ENCODE results near the gene CYP8B1. TPM values are rescaled to one million over a fixed set of nuclear protein-coding genes. Genes with fewer than 3 reads are reported as not detected.

CYP8B1 gene
- polyA plus RNA-seq, 3 donors = 0.01 TPM; not detected in 2

DNA sequence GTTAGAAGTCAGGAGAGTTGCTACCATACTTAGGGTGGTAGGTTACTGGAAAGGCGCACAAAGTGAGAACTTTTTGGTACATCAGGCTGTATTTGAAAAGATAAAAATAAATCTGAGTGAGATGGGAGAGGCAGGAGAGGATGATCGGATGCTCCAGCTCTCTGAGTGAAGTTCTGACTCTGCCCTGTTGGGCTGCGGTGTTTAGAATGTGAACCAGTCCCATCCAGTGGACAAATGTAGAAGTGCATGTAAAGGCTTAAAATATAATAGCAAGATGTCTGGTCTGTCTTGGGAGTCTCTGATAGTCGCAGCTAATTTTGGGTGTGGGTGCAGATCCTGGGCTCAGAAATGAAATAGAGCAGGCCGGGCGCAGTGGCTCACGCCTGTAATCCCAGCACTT lies 36.1 kb downstream of the CYP8B1 start:
- Mint-ChIP-seq H3K4me3 (no peak overlapping the region), H3K4me1 (peaks cover 13% of the 10 kb centered on the region), H3K27me3 (ENCODE audit: low read depth in 3 of 3) (peaks cover 0 to 4% (median 2%) of the 10 kb centered on the region in 3 donors), H3K9me3 (peaks cover 0 to 3% (median 0%) of the 10 kb centered on the region in 7 donors), H3K27ac (no peak overlapping the region), H3K36me3 (no peaks in the 10 kb centered on the region)
- no peak overlapping the region for H3K27ac ChIP-seq (ENCODE audit: low read depth in 1 of 2, low read length in 2 of 2)
- H3K27me3 ChIP-seq (ENCODE audit: control insufficient read depth in 2 of 2, insufficient read depth in 2 of 2, low read length in 2 of 2) = no peaks in the 10 kb centered on the region
- no peaks in the 10 kb centered on the region for H4K20me1 ChIP-seq (ENCODE audit: insufficient read depth, low read length)
- 69% methylated on average over 4 of the region's 7 CpGs for WGBS (ENCODE audit: insufficient coverage)
- H3K4me1 ChIP-seq (ENCODE audit: control insufficient read depth in 1 of 2, insufficient read depth in 2 of 2, low read length in 2 of 2) = no peaks in the 10 kb centered on the region
- DNase-seq = peak; percentile 35 to 47 (median 40)
- H3K79me2 ChIP-seq (ENCODE audit: insufficient read depth, low read length) = no peaks in the 10 kb centered on the region
- no peak overlapping the region for H3K4me2 ChIP-seq (replicated peaks; ENCODE audit: extremely low read depth, low read length, poor library complexity, severe bottlenecking)
- no peaks in the 10 kb centered on the region for H3K36me3 ChIP-seq (replicated peaks in 1 of 2; ENCODE audit: control insufficient read depth in 1 of 2, insufficient read depth in 2 of 2, low read length in 2 of 2)
- no peaks in the 10 kb centered on the region for H3K9me3 ChIP-seq (replicated peaks in 1 of 2; ENCODE audit: control insufficient read depth in 1 of 2, insufficient read depth in 1 of 2, low read length in 2 of 2)
- H3K9ac ChIP-seq (ENCODE audit: insufficient read depth, low read length, poor library complexity, severe bottlenecking) = no peak overlapping the region
- TF ChIP-seq, protein P1, sequence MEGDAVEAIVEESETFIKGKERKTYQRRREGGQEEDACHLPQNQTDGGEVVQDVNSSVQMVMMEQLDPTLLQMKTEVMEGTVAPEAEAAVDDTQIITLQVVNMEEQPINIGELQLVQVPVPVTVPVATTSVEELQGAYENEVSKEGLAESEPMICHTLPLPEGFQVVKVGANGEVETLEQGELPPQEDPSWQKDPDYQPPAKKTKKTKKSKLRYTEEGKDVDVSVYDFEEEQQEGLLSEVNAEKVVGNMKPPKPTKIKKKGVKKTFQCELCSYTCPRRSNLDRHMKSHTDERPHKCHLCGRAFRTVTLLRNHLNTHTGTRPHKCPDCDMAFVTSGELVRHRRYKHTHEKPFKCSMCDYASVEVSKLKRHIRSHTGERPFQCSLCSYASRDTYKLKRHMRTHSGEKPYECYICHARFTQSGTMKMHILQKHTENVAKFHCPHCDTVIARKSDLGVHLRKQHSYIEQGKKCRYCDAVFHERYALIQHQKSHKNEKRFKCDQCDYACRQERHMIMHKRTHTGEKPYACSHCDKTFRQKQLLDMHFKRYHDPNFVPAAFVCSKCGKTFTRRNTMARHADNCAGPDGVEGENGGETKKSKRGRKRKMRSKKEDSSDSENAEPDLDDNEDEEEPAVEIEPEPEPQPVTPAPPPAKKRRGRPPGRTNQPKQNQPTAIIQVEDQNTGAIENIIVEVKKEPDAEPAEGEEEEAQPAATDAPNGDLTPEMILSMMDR (IDR thresholded peaks at IDR 0.05) = peak; percentile 75
- intact Hi-C loops (cut with micrococcal nuclease) = loop anchor here in 1 of 2 donors (10.0 kb wide), 1 partner anchor 55 kb away; no protein-coding TSS in a partner anchor
- H3K4me3 ChIP-seq (replicated peaks in 1 of 3; ENCODE audit: low read depth in 2 of 3, low read length in 3 of 3) = no peak overlapping the region
- H2AFZ ChIP-seq (ENCODE audit: insufficient read depth, low read depth, low read length, poor library complexity, severe bottlenecking) = no peak overlapping the region

DNA sequence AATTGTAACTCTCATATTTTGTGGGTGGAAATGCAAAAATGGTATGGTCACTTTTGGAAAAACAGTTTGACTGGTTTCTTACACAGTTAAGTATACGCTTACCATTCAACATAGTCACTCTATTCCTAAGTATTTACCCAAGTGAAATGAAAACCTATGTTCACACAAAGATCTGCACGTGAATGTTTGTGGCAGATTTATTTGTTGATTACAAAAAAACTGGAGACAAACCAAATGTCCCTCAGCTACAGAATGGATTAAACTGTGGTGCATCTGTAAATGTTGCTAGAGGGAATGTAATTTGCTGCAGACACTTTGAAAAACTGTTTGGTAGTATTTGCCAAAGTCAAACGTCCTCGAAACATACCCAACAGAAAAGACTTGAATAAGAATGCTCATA lies 37.1 kb downstream of the CYP8B1 start:
- TF ChIP-seq, protein P1 (IDR thresholded peaks at IDR 0.05) = no peak

More for the DNA sequence above, 37.1 kb downstream of the CYP8B1 start:
- no peaks in the 10 kb centered on the region for H3K4me1 ChIP-seq (ENCODE audit: control insufficient read depth in 1 of 2, insufficient read depth in 2 of 2, low read length in 2 of 2)
- no peak for DNase-seq
- H3K36me3 ChIP-seq (replicated peaks in 1 of 2; ENCODE audit: control insufficient read depth in 1 of 2, insufficient read depth in 2 of 2, low read length in 2 of 2) = no peaks in the 10 kb centered on the region
- Mint-ChIP-seq H3K9me3 (peaks cover 0 to 3% (median 0%) of the 10 kb centered on the region in 7 donors), H3K27ac (no peak overlapping the region), H3K4me3 (no peak overlapping the region), H3K27me3 (ENCODE audit: low read depth in 3 of 3) (peaks cover 0 to 4% (median 2%) of the 10 kb centered on the region in 3 donors), H3K4me1 (peaks cover 11% of the 10 kb centered on the region), H3K36me3 (no peaks in the 10 kb centered on the region)
- H3K9me3 ChIP-seq (replicated peaks in 1 of 2; ENCODE audit: control insufficient read depth in 1 of 2, insufficient read depth in 1 of 2, low read length in 2 of 2) = no peaks in the 10 kb centered on the region
- no CpG with 5 or more reads among the region's 4 CpGs for WGBS (ENCODE audit: insufficient coverage)
- no peak overlapping the region for H3K27ac ChIP-seq (ENCODE audit: low read depth in 1 of 2, low read length in 2 of 2)
- no peak overlapping the region for H3K4me2 ChIP-seq (replicated peaks; ENCODE audit: extremely low read depth, low read length, poor library complexity, severe bottlenecking)
- H3K9ac ChIP-seq (ENCODE audit: insufficient read depth, low read length, poor library complexity, severe bottlenecking) = no peak overlapping the region
- H4K20me1 ChIP-seq (ENCODE audit: insufficient read depth, low read length) = no peaks in the 10 kb centered on the region
- H3K4me3 ChIP-seq (replicated peaks in 1 of 3; ENCODE audit: low read depth in 2 of 3, low read length in 3 of 3) = no peak overlapping the region
- no peaks in the 10 kb centered on the region for H3K27me3 ChIP-seq (ENCODE audit: control insufficient read depth in 2 of 2, insufficient read depth in 2 of 2, low read length in 2 of 2)
- no peak overlapping the region for H2AFZ ChIP-seq (ENCODE audit: insufficient read depth, low read depth, low read length, poor library complexity, severe bottlenecking)
- intact Hi-C loops (cut with micrococcal nuclease) = loop anchor here in 1 of 2 donors (10.0 kb wide), 1 partner anchor 54 kb away; no protein-coding TSS in a partner anchor
- H3K79me2 ChIP-seq (ENCODE audit: insufficient read depth, low read length) = no peaks in the 10 kb centered on the region
